ENCODE results near the gene RFX8. TPM values are rescaled to one million over a fixed set of nuclear protein-coding genes. Genes with fewer than 3 reads are reported as not detected.
"Not testable (repeated sequence)": the region's sequence is repeated elsewhere in the genome, so short reads cannot be mapped to it uniquely, and the experiment has no call there.

RFX8 gene
- total and polyA plus RNA-seq, 11 donors = 0.12 to 2.0 (median 0.34) TPM; not detected in 5

DNA sequence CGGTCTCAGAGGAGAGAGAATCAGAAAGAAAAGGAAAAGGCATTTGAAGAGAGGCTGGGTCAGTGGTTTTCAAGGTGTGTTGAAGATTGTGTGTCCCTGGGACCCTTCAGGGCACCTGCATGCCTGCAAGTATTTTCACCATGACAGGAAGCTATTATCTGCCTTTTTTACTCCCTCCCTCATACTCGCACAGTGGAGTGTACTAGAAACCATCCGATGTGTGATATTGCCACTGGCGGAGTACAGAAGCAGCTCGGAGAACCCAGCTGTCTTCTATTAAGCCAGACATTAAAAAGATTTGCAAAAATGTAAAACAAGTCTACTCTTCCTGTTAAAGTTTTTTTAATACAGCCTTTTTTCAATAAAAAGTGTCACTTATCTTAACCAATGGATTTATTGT lies 33.7 kb upstream of the RFX8 start:
- DNase-seq (no peak), ATAC-seq (no peak)
- H3K4me1 ChIP-seq = peaks cover 0 to 4% (median 0%) of the 10 kb centered on the region in 12 donors
- H3K9me3 ChIP-seq = peaks cover 0 to 3% (median 0%) of the 10 kb centered on the region in 12 donors
- H3K27ac ChIP-seq = no peak overlapping the region
- H3K27me3 ChIP-seq = peaks cover 0 to 5% (median 0%) of the 10 kb centered on the region in 9 donors
- TF ChIP-seq, protein P1, sequence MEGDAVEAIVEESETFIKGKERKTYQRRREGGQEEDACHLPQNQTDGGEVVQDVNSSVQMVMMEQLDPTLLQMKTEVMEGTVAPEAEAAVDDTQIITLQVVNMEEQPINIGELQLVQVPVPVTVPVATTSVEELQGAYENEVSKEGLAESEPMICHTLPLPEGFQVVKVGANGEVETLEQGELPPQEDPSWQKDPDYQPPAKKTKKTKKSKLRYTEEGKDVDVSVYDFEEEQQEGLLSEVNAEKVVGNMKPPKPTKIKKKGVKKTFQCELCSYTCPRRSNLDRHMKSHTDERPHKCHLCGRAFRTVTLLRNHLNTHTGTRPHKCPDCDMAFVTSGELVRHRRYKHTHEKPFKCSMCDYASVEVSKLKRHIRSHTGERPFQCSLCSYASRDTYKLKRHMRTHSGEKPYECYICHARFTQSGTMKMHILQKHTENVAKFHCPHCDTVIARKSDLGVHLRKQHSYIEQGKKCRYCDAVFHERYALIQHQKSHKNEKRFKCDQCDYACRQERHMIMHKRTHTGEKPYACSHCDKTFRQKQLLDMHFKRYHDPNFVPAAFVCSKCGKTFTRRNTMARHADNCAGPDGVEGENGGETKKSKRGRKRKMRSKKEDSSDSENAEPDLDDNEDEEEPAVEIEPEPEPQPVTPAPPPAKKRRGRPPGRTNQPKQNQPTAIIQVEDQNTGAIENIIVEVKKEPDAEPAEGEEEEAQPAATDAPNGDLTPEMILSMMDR (IDR thresholded peaks at IDR 0.05) = no peak
- no peak for TF ChIP-seq POLR2A (IDR thresholded peaks at IDR 0.05)
- WGBS, 4 donors = 84 to 90% (median 85%) methylated on average over 5 of the region's 5 CpGs
- no peaks in the 10 kb centered on the region for H3K36me3 ChIP-seq
- no peak overlapping the region for H3K4me3 ChIP-seq
- intact Hi-C loops (cut with DNase I) = loop anchor here in 1 of 10 donors (10.0 kb wide), 1 partner anchor 74 kb away; no protein-coding TSS in a partner anchor

DNA sequence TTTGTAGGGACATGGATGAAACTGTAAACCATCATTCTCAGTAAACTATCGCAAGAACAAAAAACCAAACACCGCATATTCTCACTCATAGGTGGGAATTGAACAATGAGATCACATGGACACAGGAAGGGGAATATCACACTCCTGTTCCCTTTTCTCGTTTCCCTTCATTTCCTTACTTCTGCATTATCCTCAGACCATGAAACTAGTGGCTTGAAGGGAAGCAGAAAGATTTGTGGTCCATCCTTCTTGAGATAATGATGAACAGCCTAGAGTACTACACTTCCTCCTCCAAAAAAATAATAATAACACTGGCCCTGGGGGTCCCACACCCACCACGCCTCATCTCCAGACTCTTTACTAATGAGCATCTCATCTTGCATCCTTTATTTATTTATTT lies 30.4 kb upstream of the RFX8 start:
- H3K36me3 ChIP-seq, DNase-seq, H3K27me3 ChIP-seq, ATAC-seq, H3K9me3 ChIP-seq, H3K4me3 ChIP-seq, H3K27ac ChIP-seq: not testable (repeated sequence)
- intact Hi-C loops (cut with DNase I) = loop anchor here in 1 of 10 donors (10.0 kb wide), 1 partner anchor 70 kb away; no protein-coding TSS in a partner anchor
- WGBS, 4 donors = 88 to 90% (median 89%) methylated on average over 2 to 4 of the region's 4 CpGs
- peaks cover 0 to 20% (median 11%) of the 10 kb centered on the region in 12 donors for H3K4me1 ChIP-seq

DNA sequence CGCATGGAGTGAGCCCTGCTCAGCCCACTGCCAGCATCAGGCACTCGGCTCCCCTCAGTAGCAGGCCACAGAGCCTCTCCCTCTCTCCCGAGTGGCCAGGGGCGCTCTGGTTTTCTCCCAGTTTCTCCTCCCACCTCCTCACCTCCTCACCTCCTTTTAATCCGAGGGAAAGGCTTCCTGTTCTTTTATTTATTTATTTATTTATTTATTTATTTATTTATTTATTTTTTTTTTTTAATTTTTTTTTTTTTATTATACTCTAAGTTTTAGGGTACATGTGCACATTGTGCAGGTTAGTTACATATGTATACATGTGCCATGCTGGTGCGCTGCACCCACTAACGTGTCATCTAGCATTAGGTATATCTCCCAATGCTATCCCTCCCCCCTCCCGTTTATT lies 29.8 kb upstream of the RFX8 start:
- H3K4me3 ChIP-seq, H3K27me3 ChIP-seq, H3K27ac ChIP-seq, ATAC-seq, H3K9me3 ChIP-seq, DNase-seq, H3K36me3 ChIP-seq: not testable (repeated sequence)
- WGBS, 4 donors = 72 to 84% (median 80%) methylated on average over 6 to 8 of the region's 8 CpGs
- H3K4me1 ChIP-seq = peaks cover 0 to 23% (median 11%) of the 10 kb centered on the region in 12 donors
- intact Hi-C loops (cut with DNase I) = loop anchor here in 3 of 10 donors (5.0 to 10.0 kb wide), 3 partner anchors 70 to 87 kb away; no protein-coding TSS in a partner anchor

DNA sequence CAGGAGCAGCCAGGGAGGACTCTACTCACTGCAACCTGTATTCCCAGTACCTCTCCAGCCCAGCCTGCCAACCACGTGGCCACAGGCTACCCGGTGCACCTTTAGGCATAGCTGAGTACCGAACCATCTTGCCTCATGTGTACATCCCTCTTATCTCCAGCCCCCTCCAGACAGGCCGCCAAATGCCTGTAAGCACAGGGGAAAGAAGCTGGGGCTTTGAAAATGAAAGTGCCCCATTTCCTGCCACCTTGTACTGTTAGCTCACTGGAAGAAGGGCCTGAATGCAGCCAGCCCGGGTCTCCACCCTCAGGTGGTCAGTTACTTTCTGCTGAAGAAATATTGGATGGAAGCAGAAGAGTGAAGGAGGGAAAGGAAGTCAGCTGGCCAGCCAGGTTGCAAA lies 27.2 kb upstream of the RFX8 start:
- intact Hi-C loops (cut with DNase I) = loop anchor here in 3 of 10 donors (5.0 to 10.0 kb wide), 3 partner anchors 67 to 85 kb away; no protein-coding TSS in a partner anchor
- peak in 2 of 4 donors; percentile 27 to 34 for ATAC-seq
- Histone ChIP-seq H3K9me3 (no peaks in the 10 kb centered on the region), H3K27ac (peak overlapping the region in 2 of 12 donors; percentile 27 to 74), H3K27me3 (no peaks in the 10 kb centered on the region), H3K4me1 (peaks cover 0 to 23% (median 11%) of the 10 kb centered on the region in 12 donors), H3K4me3 (no peak overlapping the region), H3K36me3 (no peaks in the 10 kb centered on the region)
- no peak for DNase-seq
- 66 to 89% (median 81%) methylated on average over 3 to 5 of the region's 5 CpGs for WGBS, 4 donors
- TF ChIP-seq POLR2A (IDR thresholded peaks at IDR 0.05) = no peak
- TF ChIP-seq, protein P1 (IDR thresholded peaks at IDR 0.05) = no peak

DNA sequence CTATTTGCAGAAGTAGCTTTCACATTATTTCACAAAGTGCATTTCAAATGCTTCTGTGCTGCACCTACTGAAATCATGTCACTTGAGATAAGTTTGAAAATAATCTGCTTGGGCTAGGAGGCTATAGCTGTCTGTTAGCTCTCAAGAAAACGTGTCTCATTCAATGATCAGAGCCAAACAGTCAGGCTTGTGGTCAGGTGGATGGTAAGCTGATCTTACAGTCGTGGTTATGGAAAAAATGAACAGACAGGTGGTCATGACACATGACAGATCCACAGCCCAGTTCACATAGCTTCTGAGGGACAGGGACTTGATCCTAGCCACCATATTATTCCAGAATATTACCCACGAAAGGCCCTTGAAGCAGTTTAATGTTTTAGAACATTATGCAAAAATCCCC lies 26.5 kb upstream of the RFX8 start:
- TF ChIP-seq, protein P1 (IDR thresholded peaks at IDR 0.05) = no peak
- no peak for TF ChIP-seq POLR2A (IDR thresholded peaks at IDR 0.05)
- Histone ChIP-seq H3K27me3 (no peaks in the 10 kb centered on the region), H3K4me1 (peaks cover 0 to 23% (median 11%) of the 10 kb centered on the region in 12 donors), H3K36me3 (no peaks in the 10 kb centered on the region), H3K27ac (peak overlapping the region in 7 of 12 donors; percentile 12 to 74 (median 55)), H3K4me3 (peak overlapping the region in 2 of 12 donors; percentile 13 to 32), H3K9me3 (no peaks in the 10 kb centered on the region)
- DNase-seq (no peak), ATAC-seq (peak in 3 of 4 donors; percentile 33 to 39 (median 34))
- WGBS, 4 donors = 30 to 39% (median 35%) methylated on average over 3 of the region's 3 CpGs
- intact Hi-C loops (cut with DNase I) = loop anchor here in 3 of 10 donors (5.0 to 10.0 kb wide), 3 partner anchors 67 to 84 kb away; no protein-coding TSS in a partner anchor
